ENCODE results near the gene MMD2.

Gene MMD2

DNA sequence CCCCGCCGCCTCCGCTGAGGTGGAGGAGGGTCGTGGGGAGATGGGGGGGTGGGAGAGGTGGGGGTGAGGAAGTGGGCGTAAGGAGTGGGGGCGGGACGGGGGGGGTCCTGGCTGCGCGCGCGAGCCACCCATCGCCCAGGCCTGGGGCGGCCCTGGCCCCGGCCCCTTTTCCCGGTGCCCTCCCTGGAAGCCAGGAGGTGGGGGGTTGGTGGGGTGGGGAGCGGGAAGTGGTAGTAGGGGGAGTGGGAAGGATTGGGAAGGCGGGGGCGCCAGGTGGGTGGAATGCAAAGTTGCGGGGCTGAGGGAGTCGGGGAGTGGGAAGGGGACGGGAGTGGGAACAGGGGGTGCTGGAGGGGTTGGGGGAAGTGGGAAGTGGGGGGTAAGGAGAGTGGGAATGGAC, 319 bp upstream of the MMD2 start:
- DNase-seq (ENCODE audit: low read depth in 4 of 4, low spot score in 1 of 4) = no peak

DNA sequence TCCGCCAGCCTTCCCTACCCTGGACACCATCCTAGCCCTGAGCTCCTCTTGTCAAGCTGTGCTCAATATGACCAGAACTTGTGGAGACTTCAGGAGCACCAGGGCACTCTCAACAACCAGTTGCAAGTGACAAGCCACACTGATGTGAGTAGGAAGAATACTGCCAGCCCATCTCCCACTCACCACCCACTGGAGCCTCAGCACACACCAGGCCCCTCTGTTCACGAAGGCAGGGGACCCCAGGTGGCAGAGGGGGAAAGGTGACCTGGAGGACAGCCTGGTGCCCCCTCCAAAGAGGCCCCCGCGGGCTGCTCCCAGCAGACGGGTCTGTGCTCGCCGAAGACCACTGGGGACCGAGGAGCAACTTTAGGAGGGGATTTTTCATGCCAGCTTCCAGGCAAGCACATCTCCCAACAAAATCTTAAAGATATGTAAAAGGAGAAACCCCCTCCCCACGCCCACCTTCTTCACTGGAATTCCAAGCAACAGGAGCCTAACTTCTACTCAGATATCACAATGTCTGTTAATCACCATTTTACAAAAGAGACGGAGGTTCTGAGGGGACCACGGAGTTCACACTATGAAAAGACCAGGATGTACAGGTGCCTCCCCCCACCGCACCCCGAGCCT, 1.0 kb downstream of the MMD2 start:
- DNase-seq (ENCODE audit: low read depth in 4 of 4, low spot score in 1 of 4) = no peak

DNA sequence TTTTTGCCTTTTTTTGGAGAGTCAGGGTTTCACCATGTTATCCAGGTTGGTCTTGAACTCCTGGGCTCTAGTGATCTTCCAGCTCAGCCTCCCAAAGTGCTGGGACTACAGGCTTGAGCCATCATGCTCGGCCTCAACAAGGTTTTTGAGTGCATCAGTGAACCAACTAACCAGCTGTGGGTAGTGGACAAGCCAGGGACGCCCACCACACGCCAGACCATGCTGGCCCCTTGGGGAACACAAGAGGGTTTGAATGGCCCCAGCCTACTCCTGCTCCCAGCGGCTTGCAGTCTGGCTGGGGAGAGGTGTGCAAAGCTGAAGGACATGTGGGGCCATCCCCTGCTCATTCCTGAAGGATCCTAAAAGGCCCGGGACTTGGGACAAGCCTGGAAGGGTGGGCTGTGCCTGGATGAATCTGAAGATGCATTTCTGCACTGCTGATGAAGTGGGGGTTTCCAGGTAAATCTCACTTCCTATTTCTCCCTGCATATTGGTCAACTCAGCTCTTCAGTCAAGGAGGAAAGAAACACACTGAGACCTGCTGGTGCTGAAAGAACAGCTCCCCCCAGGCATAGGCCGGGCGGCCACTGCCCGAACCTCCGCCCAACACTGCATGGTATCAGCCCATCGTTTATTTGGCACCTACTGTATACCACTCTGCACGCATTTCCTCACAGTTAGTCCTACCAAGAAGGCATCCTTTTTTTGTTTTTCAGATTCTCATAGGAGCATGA, 6.9 kb downstream of the MMD2 start:
- no peak for DNase-seq (ENCODE audit: low read depth in 4 of 4, low spot score in 1 of 4)

DNA sequence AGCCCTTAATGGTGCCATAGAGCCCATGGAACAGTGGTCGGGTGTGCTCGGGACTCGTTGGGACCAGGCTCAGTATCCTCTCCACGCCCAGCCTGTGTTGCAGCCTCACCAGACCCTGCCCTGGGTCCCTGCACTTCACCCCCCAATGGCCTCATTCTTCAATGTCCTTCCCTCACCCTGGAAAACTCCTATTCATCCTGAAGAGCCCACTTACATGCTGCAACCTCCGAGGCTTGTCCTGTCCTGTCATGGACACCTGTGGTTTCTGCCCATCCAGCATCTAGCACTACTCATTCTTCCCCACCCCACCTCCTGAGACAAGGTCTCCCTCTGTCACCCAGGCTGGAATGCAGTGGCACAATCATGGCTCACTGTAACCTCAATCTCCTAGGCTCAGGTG, 7.7 kb downstream of the MMD2 start:
- DNase-seq (ENCODE audit: low read depth in 4 of 4, low spot score in 1 of 4) = no peak

DNA sequence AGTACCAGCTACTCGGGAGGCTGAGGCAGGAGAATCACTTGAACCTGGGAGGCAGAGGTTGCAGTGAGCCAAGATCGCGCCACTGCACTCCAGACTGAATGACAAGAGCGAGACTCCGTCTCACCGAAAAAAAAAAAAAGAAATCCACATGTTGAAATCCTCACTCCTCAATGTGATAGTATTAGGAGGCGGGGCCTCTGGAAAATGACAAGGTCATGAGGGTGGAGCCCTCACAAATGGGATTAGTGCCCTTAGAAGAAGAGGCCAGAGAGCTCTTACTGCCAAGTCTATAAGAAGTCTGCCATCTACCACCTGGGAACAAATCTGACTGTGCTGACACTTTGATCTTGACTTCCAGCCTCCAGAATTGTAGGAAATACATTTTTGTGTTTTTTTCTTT, 10.6 kb downstream of the MMD2 start:
- no peak for DNase-seq (ENCODE audit: low read depth in 4 of 4, low spot score in 1 of 4)

DNA sequence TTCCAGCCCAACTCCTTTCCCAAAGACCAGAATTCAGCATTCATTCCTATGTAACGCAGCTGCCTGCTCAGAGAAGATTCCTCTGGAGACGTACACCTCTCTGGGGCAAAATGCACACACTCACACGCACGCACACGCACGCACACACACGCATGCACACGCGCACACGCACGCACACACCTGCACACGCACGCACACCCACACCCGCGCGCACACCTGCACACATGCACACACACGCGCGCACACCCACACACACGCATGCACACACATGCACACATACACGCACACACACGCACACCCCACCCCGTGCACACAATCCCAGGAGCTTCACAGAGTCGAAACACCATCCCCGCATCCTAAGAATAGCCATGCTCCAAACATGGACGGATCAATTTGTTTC, 13.0 kb downstream of the MMD2 start:
- DNase-seq (ENCODE audit: low read depth in 4 of 4, low spot score in 1 of 4) = no peak

DNA sequence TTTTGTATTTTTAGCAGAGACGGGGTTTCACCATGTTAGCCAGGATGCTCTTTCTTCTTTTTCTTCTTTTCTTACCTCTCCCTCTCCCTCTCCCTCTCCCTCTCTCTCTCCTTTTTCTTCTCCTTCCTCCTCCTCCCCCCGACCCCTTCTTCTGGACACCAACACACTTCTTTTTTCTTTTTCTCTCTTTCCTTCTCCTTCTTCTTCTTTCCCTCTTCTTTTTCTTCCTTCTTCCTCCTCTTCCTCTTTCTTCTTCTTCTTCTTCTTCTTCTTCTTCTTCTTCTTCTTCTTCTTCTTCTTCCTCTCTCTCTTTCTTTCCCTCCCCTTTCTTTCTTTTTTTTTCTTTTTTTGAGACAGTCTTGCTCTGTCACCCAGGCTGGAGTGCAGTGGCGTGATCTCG, 14.0 kb downstream of the MMD2 start:
- DNase-seq (ENCODE audit: low read depth in 4 of 4, low spot score in 1 of 4) = no peak

DNA sequence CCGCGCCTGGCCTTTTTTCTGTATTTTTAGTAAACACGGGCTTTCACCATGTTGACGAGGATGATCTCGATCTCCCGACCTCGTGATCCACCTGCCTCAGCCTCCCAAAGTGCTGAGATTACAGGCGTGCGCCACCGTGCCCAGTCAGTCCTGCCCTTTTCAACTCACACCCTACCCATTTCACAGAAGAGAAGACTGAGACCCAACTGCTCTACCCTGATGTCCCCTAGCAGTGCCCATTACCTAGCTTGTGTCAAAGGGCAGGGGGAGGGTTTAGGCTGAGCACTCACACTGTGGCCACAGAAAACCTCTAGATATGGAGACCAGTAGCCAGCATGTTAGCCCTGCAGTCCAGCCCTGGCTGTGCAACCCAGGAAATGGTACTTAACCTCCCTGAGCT, 15.7 kb downstream of the MMD2 start:
- DNase-seq (ENCODE audit: low read depth in 4 of 4, low spot score in 1 of 4) = no peak

DNA sequence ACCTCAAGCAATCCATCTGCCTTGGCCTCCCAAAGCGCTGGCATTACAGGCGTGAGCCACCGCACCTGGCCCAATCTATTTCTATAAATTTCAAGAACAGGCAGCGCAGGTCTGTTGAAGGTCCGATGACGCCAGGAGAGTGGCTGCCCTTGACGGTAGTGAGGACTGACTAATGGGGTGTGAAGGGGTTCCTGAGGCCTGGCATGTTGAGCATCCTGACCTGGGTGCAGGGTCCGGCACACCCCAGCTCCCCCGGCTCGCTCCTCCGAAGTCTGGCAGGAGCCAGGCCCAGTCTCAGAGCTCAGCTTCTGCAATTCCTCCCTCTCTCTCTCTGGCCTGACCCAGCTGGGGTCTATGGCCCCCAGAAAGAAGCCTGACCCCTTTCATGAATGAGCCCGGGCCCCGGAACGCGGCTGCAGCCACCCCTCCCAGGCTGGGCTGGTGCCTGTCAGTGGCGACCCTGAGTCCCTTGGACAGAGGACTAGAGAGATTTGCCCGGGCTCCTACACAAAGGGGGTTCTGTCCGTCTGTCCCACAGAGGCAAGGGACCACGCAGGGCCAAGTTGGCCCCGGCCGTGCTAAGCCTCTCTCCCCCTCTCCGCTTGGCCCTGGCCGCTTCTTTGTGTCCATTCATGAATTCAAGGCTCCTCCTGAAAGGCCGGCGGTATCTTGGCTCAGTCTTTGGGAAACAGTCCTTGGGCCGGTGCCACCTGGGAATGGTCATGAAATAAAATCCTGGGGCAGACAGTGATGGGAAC, 18.8 kb downstream of the MMD2 start:
- DNase-seq (ENCODE audit: low read depth in 4 of 4, low spot score in 1 of 4) = no peak

DNA sequence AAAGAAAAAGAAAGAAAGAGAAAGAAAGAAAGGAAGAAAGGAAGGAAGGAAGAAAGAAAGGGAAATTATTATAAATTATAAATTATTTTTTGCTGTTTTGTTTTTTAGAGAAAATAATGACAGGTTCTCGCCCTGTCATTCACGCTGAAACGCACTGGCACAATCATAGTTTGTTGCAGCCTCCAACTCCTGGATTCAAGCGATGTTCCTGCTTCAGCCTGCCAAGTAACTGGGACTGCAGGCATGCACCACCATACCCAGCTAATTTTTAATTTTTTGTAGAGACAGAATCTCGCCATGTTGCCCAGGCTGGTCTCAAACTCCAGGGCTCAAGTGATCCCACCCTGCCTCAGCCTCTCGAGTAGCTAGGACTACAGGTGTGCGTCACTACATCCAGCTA, 21.6 kb downstream of the MMD2 start:
- DNase-seq (ENCODE audit: low read depth in 4 of 4, low spot score in 1 of 4) = no peak

DNA sequence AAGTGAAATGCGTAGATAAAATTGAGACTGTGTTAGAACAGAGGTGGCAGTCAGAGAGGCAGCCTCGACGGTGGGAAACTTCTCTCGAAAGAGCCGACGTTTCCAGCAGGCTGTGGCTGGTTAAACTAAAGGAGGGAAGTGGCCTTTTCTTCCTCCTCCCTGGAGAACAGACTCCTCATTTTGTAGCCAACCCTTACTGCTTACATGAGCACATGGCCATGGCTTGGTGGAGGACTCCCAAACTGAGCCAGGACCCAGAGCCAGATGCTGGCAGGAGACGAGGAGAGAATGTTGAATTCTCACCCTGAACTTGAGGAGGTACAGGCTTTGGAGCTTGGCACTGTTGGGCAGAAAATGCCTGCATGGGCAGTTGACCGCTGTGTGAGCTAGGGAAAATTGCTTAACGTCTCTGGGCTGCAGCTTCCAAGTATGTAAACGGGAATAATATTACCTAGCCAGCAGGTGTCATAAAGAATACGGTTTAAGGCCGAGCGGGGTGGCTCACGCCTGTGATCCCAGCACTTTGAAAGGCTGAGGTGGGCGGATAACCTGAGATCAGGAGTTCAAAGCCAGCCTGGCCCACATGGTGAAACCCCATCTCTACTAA, 24.5 kb downstream of the MMD2 start:
- no peak for DNase-seq (ENCODE audit: low read depth in 4 of 4, low spot score in 1 of 4)

DNA sequence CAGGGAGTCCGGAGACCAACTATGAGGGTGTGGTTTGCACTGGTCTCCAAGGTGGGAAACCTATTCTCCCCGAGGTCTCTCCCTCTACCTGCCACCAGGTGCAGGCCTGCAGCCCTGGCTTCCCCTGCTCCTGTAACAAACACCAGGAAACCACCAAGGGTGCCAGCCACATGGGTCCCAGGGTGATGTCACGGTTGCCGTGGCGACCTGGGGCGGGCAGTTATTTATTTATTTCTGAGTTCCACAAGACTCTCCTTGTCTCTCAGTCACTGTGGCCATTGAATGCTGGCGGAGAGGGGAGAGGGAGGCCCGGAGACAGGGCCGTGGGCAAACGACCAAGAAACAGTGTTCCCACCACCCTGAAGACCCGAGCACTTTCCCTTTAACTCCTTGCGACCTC, 27.0 kb downstream of the MMD2 start:
- no peak for DNase-seq (ENCODE audit: low read depth in 4 of 4, low spot score in 1 of 4)

DNA sequence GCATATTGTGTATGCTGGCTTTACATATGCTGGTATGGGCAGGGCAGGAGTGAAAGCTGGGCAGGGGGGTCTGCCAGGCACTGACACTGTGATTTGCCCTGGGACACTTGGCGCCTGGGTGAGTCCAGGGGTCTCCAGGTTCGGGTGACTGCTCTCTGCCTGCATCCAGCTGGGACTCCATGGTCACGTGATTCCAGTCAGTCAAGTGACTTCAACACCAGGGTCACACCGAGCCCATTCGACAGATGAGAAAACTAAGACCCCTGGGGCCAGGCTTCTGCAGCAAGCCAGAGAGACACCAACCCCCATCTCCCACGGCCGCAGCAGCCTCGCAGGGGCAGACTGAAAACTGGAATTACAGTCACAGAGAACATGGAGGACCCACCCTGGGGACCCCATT, 30.0 kb downstream of the MMD2 start:
- no peak for DNase-seq (ENCODE audit: low read depth in 4 of 4, low spot score in 1 of 4)

DNA sequence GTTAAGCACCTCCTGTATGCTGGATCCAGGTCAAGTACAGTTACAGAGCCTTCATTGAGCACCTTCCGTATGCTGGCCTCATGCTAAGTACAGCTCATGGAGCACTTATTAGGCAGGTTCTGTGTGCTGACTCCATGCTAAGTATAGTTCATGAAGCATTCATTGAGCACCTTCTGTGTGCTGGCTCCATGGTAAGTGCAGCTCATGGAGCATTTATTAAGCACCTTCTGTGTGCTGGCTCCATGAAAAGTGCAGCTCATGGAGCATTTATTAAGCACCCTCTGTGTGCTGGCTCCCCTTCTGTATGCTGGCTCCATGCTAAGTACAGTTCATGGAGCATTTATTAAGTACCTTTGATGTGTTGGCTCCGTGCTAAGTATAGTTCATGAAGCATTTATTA, 30.5 kb downstream of the MMD2 start:
- no peak for DNase-seq (ENCODE audit: low read depth in 4 of 4, low spot score in 1 of 4)

DNA sequence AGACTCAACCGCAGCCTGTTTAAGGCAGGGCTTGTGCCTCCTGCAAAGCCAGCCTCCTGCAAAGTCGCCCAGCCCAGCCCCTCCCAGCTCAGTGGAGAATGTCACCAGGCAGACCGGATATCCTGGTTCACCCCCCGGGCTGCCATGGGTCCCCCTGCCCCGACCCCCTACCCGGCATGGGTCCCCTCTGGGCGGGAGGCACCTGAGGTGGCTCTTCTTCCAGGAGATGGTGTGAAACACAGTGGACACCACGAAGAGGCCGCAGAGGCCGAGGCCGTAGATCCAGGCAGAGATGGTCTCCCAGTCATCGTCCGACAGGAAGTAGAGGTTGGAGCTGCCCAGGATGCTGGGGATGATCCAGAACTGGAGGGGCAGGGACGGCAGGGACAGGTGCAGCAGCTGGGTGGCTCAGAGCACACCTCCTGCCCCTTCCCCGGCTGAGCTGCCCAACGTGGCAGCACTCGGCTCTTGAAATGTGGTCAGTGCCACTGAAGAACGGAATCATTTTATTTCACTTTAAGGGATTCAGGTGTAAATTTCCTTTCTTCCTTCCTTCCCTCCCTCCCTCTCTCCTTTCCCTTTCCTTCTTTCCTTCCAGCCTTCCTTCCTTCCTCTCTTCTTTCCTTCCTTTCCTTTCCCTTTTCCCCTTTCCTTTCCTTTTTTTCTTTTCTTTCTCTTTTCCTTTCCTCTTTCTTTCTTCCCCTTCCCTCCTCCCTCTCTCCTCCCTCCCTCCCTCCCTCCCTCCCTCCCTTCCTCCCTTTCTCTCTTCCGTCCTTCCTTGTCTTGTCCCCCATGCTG, 38.8 kb downstream of the MMD2 start:
- DNase-seq (ENCODE audit: low read depth in 4 of 4, low spot score in 1 of 4) = no peak

DNA sequence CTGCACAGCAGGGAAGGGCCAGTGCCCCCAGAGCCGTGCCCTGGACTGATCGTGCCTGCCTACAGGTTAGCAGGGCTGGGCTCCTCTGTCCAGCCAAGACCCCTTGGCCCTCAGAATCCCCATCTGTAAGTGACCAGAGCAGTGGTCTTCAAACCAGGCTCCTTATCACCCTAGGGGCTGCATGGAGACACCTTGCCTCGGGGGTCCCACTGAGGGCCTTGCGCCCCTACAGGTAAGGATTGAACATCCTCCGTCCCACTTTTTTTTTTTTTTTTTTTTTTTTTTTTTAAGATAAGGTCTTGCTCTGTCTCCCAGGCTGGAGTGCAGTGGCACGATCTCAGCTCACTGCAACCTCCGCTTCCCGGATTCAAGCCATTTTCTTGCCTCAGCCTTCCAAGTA, 42.9 kb downstream of the MMD2 start:
- no peak for DNase-seq (ENCODE audit: low read depth in 4 of 4, low spot score in 1 of 4)

DNA sequence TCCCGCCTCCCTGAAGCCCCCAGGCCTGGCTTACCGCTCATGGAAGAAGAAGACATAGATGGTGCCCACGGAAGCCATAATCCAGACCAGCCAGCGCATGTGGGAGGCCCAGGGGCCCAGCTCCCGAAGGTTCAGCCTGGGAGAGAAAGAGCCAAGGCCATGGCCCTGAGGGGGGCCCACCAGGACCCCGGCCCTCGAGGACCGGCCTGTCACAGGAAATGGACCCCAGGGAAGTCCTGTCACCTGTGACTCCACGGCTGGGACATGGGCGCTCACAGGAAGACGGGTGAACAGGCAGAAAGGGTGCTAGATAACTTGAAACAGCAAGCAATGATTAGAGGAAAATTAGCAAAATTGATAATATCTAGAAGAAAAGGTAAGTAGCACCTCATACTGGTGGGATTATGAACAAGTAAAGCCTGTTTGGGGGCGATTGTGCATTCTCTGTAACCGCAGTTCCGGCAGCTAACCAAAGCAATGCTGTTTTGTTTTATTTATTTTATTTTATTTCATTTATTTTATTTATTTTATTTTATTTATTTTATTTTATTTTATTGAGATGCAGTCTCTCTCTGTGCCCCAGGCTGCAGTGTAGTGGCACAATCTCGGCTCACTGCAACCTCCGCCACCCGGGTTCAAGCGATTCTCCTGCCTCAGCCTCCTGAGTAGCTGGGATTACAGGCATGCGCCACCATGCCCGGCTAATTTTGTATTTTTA, 47.7 kb downstream of the MMD2 start:
- no peak for DNase-seq (ENCODE audit: low read depth in 4 of 4, low spot score in 1 of 4)

DNA sequence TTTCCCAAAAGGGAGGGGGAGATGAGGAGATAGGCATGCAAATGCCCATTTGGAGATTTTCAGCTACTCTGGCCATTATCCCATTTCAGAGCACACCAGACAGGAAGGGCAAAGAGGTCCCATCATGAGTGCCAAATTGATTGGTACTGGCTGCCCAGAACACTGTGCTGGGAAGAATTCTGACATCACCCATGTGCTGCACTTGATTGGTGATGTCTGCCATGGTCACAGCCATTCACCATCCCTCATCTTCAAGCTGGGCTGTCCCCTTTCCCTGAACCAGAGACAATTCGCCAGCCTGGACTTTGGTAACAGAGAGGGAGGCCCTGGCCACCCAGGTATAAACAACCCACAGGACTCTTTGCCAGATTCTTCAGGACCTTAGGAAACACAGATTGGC, 52.3 kb downstream of the MMD2 start:
- no peak for DNase-seq (ENCODE audit: low read depth in 4 of 4, low spot score in 1 of 4)

DNA sequence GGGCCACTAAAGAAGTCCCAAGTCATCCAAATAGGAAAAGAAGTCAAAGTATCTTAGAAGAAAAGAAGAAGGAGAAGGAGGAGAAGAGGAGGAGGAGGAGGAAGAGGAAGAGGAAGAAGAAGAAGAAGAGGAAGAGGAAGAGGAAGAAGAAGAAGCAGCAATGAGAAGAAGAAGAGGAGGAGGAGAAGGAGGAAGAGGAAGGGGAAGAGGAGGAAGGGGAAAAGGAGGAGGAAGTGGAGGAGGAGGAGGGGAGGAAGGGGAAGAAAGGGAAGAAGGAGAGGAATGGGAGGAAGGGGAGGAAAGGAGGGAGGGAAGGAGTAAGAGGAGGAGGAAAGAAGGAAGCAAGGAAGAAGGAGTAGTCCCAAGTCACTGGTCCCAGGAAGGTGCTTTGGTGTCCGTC, 53.8 kb downstream of the MMD2 start:
- no peak for DNase-seq (ENCODE audit: low read depth in 4 of 4, low spot score in 1 of 4)

DNA sequence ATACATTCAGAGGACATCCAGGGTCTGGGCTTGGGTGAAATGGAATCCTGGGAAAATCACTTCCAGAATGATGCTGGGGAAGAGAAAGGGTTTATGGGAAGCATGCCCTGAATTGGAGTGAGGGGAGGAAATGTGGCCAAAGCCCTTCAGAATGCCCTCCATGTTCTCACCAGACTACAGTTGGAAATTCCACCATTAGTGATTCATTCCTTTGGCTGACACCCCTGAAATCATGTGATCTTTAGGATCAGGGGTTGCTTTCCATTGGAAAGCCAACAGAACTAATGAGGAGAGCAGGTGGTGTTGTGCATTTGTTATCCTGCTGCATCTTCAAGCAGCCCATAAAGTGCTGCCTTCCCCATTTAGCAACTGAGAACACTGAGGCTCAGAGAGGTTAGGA, 54.6 kb downstream of the MMD2 start:
- DNase-seq (ENCODE audit: low read depth in 4 of 4, low spot score in 1 of 4) = no peak

DNA sequence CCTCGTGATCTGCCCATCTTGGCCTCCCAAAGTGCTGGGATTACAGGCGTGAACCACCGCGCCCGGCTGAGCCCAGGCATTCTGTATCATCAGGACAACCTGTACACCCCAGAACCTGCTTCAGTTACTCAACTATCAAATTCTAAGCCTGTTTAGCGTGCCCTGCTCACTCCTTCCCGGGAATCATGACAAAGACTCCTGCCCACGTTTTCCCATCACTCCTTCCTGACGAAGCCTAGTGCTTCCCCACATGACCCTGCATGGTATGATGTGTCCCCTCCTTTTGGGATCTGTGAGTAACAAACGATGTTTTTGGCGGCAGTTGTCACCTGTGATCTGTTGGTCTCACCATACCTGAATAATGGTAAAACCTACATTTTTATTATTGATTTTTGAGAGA, 63.2 kb downstream of the MMD2 start:
- DNase-seq (ENCODE audit: low read depth in 4 of 4, low spot score in 1 of 4) = no peak
